OCI-LY3 (cell line): Measurements from ENCODE around the gene MS4A7.

Source experiments
- H2AFZ ChIP-seq: fragments of 200-600, 300-600 bp; shearing (Covaris generic); 2 replicates; pipeline ENCODE4 v1.6.0; 2014; ENCODE audit warnings: antibody characterized with exemption, low read depth, low read length
- H3K27ac ChIP-seq: fragments of 200-600, 300-600 bp; sonication (generic); 2 replicates; pipeline ENCODE4 v1.5.1; 2014; ENCODE audit warnings: mild to moderate bottlenecking, low read length, moderate library complexity, mixed read lengths
- H3K27me3 ChIP-seq: fragments of 200-600, 300-600 bp; sonication (generic); 2 replicates; pipeline ENCODE4 v1.6.1; 2014; ENCODE audit warnings: low read depth, low read length, mixed read lengths
- H3K36me3 ChIP-seq: fragments of 200-600, 300-600 bp; sonication (generic); replicated peaks from 2 replicates; pipeline ENCODE3; 2014; ENCODE audit warnings: low read depth, low read length, mixed read lengths
- H3K4me1 ChIP-seq: fragments of 300-600, 200-600 bp; sonication (generic); 2 replicates; pipeline ENCODE4 v1.6.1; 2014; ENCODE audit warnings: low read length, mixed read lengths
- H3K4me2 ChIP-seq: fragments of 200-600, 300-600 bp; sonication (generic); 2 replicates; pipeline ENCODE4 v1.6.1; 2014; ENCODE audit warnings: low read length, mixed read lengths
- H3K4me3 ChIP-seq: fragments of 300-600, 200-600 bp; sonication (generic); 2 replicates; pipeline ENCODE4 v1.5.1; 2014; ENCODE audit warnings: antibody characterized with exemption, mild to moderate bottlenecking, low read length, moderate library complexity
- H3K79me2 ChIP-seq: fragments of 300-600, 200-600 bp; shearing (Covaris generic); 2 replicates; pipeline ENCODE4 v1.6.1; 2014; ENCODE audit warnings: mild to moderate bottlenecking, low read length, mixed read lengths
- H3K9ac ChIP-seq: fragments of 300-600, 200-600 bp; shearing (Covaris generic); 2 replicates; pipeline ENCODE4 v1.6.0; 2014; ENCODE audit warnings: mild to moderate bottlenecking, low read length, moderate library complexity
- H3K9me3 ChIP-seq: fragments of 200-600, 300-600 bp; shearing (Covaris generic); 2 replicates; pipeline ENCODE4 v1.6.1; 2014; ENCODE audit warnings: low read length, mixed read lengths; ENCODE audit not compliant: insufficient read depth
- H4K20me1 ChIP-seq: fragments of 200-600, 300-600 bp; sonication (generic); 2 replicates; pipeline ENCODE4 v1.6.1; 2016; ENCODE audit warnings: low read length, mixed read lengths; ENCODE audit not compliant: insufficient read depth
- CTCF ChIP-seq: fragments of 200-600, 300-600 bp; sonication (generic); IDR thresholded peaks from 2 replicates; pipeline ENCODE4 v1.5.1; 2014; ENCODE audit warnings: antibody characterized with exemption, low read length, low read depth
- EZH2phosphoT487 ChIP-seq: fragments of 200-600 bp; shearing (Covaris generic); IDR thresholded peaks from 2 replicates; pipeline ENCODE4 v1.6.1; 2018; ENCODE audit warnings: antibody characterized with exemption, mixed run types, low read depth

The MS4A7 gene

GRCh38 chr11:60376601-60377000 is 1.7 kb upstream of the MS4A7 start:
- H3K4me3 ChIP-seq, result no peak overlapping the region
- no peaks in the 10 kb centered on the region for H3K27me3 ChIP-seq
- H3K79me2 ChIP-seq, result no peaks in the 10 kb centered on the region
- peaks cover 6% of the 10 kb centered on the region for H3K36me3 ChIP-seq
- H3K27ac ChIP-seq, result no peak overlapping the region
- H3K4me1 ChIP-seq, result peaks cover 18% of the 10 kb centered on the region
- H3K9ac ChIP-seq, result no peak overlapping the region
- H2AFZ ChIP-seq, result no peak overlapping the region
- no peak overlapping the region for H3K4me2 ChIP-seq
- H4K20me1 ChIP-seq, result no peaks in the 10 kb centered on the region
- H3K9me3 ChIP-seq, result peaks cover 5% of the 10 kb centered on the region; the same call in 1 of the 2 replicates
- TF ChIP-seq EZH2phosphoT487 (no peak), CTCF (no peak)

- Histone ChIP-seq H3K4me2 (peak overlapping the region; percentile 48), H4K20me1 (no peaks in the 10 kb centered on the region), H3K4me1 (peaks cover 18% of the 10 kb centered on the region), H3K4me3 (peak overlapping the region; percentile 32), H3K9me3 (no peaks in the 10 kb centered on the region), H2AFZ (peak overlapping the region; percentile 33), H3K27ac (peak overlapping the region; percentile 57), H3K9ac (peak overlapping the region; percentile 33), H3K79me2 (no peaks in the 10 kb centered on the region), H3K36me3 (peaks cover 5% of the 10 kb centered on the region), H3K27me3 (no peaks in the 10 kb centered on the region)
- TF ChIP-seq EZH2phosphoT487 (no peak), CTCF (no peak)
These were observed 763 bp upstream of the MS4A7 start for GRCh38 chr11:60377401-60378136.

GRCh38 chr11:60389279-60389910 is 11.1 kb downstream of the MS4A7 start:
- Histone ChIP-seq H3K36me3 (peaks cover 11% of the 10 kb centered on the region), H3K9me3 (no peaks in the 10 kb centered on the region; the same call in 1 of the 2 replicates), H4K20me1 (no peaks in the 10 kb centered on the region), H3K4me2 (peak overlapping the region; percentile 17), H2AFZ (peak overlapping the region; percentile 40; the same call in 1 of the 2 replicates), H3K79me2 (no peaks in the 10 kb centered on the region), H3K4me1 (peaks cover 19% of the 10 kb centered on the region), H3K27ac (peak overlapping the region; percentile 39), H3K27me3 (no peaks in the 10 kb centered on the region), H3K4me3 (no peak overlapping the region), H3K9ac (no peak overlapping the region; the same call in 1 of the 2 replicates)
- TF ChIP-seq EZH2phosphoT487, result no peak

- Histone ChIP-seq H3K27me3 (no peaks in the 10 kb centered on the region), H3K36me3 (peaks cover 11% of the 10 kb centered on the region), H4K20me1 (no peaks in the 10 kb centered on the region), H3K9me3 (no peaks in the 10 kb centered on the region; the same call in 1 of the 2 replicates), H3K4me1 (peaks cover 19% of the 10 kb centered on the region), H3K4me3 (no peak overlapping the region), H3K4me2 (no peak overlapping the region), H2AFZ (0 out of 2 replicates have a peak overlapping the region, but pooled peaks have one; percentile 40), H3K27ac (peak overlapping the region; percentile 39; the same call in 1 of the 2 replicates), H3K79me2 (no peaks in the 10 kb centered on the region), H3K9ac (no peak overlapping the region)
- TF ChIP-seq EZH2phosphoT487 (no peak), CTCF (no peak)
These were observed 12.1 kb downstream of the MS4A7 start for GRCh38 chr11:60390419-60390818.
